Esophagus mucosa (tissue), 1 donor: Measurements from ENCODE around the gene RC3H2. TPM values are rescaled to one million over a fixed set of nuclear protein-coding genes. Genes with fewer than 3 reads are reported as not detected.
A peak's percentile ranks its signal among the peaks of the same experiment; 100 is the strongest.
"Not testable (repeated sequence)": the region's sequence is repeated elsewhere in the genome, so short reads cannot be mapped to it uniquely, and the experiment has no call there.

Source experiments
- ATAC-seq: fragments of 200-7000 bp; cut with Tn5 transposase; one replicate; pipeline ENCODE4 v1.9.1; 2020
- total RNA-seq: library from RNA; stranded (reverse); gene quantifications from one replicate; pipeline ENCODE4 v1.2.4, GENCODE V29; 2023
- donor health status: DM: yes; HTN: yes; CAD: no.

RC3H2 gene
- total RNA-seq, 1 donor from 2014 or later, result 31.3 TPM

GRCh38 chr9:122838441-122838840, 66.7 kb downstream of the RC3H2 start:
- ATAC-seq, result not testable (repeated sequence)

DNA sequence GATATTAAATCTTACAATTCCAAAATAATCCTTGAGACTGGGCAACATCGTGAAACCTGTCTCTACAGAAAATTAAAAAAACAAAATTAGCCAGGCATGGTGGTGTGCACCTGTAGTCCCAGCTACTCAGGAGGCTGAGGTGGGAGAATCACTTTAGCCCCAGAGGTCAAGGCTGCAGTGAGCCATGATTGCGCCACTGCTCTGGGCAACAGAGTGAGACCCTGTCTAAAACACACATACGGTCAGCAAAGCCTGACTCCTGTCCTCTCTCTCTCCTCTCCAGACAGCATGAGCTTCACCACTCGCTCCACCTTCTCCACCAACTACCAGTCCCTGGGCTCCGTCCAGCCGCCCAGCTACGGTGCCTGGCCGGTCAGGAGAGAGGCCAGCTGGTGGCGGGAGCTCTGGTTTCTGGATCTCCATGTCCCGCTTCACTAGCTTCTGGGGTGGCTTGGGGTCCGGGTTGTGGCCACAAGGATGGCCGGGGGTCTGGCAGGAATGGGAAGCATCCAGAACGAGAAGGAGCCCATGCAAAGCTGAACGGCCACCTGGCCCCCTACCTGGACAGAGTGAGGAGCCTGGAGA, 67.8 kb downstream of the RC3H2 start:
- ATAC-seq, result no peak

DNA sequence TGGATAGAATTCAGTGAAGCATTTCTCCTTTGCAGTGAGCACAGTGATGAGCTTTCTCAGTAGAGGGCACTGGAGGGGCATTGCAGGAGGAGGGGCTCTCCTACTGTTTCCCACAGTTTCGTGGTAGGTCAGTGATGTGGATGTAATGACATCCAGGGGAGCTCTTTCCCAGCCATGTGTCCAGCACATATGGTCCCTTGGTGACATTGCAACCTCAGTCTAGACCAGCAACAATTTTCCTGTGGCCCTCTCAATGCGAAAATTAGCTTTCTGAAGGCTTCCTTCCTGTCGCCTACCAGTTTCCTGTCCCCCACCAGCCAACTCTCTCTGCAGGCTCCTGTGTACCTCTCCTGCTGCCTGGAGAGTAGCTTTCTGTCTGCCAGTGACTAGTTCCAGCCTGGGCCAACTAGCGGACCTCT, 69.8 kb downstream of the RC3H2 start:
- no peak for ATAC-seq

- no peak for ATAC-seq
Observed at GRCh38 chr9:122832194-122832593, 73.0 kb downstream of the RC3H2 start.

DNA sequence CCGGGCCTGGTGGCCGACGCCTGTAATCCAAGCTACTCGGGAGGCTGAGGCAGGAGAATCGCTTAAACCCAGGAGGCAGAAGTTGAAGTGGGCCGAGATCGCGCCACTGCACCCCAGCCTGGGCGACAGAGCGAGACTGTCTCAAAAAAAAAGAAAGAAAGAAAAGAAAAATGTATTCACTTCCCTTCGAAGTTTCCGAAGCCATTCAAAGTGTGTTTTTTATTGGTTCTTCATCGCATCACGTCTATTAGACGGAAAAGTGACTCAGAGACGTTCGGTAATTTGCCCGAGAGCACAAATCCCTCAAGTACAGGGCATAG, 76.2 kb downstream of the RC3H2 start:
- ATAC-seq, result not testable (repeated sequence)

DNA sequence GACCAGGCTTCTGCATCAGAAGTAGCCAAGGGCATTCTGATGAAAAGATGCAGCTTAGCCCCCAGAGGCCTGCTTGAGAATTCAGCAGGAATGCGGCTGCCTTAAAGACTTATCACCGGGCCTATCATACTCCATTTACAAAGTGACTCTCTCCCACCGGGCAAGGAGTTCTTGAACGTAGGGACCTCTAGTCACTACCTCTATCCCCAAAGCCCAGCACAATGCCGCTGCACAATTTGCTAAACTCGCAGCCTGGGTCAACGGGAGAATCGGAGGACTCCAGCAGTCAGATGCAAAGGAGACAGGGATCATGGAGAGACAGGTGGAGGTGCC, 77.4 kb downstream of the RC3H2 start:
- ATAC-seq, result peak; percentile 7

DNA sequence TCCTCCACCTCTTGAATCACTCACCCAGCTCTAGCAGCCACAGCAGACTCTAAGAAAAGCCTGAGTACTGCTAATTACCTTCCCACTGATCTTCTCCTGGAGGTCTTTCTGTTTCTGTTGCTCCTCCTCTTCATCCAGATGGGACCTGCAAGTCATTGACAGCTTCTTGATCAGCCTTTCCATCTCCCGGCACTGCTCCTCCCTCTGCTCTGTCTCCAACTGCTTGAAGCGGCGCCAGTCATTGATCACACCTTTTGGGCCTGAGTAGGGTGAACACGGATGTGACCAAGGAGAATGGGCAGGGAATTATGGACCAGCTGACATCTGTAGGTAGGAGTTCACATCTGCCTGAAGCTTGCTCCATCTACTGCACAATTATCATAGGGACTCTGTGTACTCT, 82.2 kb downstream of the RC3H2 start:
- no peak for ATAC-seq

- no peak for ATAC-seq
Observed at GRCh38 chr9:122822056-122822455, 83.1 kb downstream of the RC3H2 start.

- peak; percentile 37 for ATAC-seq
Observed at GRCh38 chr9:122821278-122821943, 83.7 kb downstream of the RC3H2 start.

DNA sequence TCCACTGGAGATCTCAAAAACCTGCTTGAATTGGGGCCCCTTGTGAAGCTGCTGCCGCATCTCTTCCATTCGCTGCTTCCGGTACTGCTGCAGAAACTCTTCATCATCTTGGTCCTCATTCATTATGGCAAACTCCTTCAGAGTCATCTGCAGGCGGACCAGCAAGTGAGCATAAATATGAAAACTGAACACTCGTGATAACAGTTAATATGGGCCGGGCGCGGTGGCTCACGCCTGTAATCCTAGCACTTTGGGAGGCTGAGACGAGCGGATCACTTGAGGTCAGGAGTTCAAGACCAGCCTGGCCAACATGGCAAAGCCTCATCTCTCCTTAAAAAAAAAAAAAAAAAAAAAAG, 84.7 kb downstream of the RC3H2 start:
- no peak for ATAC-seq

DNA sequence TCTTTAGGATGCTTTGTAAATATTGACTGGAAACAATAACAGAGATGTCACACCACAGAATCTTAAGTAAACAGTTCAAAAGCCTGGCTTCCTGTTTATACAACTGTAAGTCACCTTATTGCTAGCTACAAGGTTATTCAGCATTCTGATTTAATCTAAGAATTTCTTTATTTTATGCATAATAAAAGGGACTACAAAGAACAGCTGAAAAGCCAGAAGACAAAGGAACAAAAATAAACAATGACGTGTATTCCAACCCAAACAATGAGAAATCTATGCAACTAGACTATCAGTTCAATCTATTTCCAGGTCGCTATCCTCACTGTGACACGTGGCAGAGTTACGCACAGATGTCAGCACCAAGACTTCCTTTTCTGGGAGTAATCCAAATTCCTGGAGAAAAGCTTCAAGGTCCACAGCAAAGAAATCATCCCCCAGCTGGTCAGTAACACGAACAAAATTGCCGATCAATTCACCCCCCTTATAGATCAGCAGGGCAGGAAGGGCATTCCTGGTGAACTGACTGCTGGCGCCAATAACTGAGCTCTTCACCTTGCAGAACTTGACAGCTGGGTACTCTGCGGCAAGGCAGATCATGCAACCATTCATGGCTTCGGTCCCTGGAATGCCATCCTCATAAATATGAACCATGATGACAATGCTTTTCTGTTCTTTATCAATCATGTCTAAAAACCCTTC, 85.2 kb downstream of the RC3H2 start:
- ATAC-seq, result no peak

DNA sequence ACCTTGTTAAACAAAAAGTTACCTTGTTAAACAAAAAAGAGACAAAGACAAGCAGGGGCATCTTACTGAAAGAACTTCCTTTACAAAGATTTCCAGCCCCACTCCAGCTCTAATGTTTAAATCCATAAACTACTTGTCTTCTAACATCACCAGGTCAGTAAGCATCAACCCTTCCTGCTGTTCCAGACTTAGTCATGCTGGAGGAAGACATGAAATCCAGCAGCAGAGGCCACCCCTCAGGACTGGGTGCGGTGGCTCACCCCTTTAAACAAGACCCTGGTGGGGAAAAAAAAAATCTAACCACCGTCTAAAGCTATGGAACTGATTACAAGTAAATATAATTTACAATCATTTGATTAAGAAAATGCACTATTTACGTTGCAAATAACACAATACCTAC, 85.8 kb downstream of the RC3H2 start:
- ATAC-seq, result no peak

DNA sequence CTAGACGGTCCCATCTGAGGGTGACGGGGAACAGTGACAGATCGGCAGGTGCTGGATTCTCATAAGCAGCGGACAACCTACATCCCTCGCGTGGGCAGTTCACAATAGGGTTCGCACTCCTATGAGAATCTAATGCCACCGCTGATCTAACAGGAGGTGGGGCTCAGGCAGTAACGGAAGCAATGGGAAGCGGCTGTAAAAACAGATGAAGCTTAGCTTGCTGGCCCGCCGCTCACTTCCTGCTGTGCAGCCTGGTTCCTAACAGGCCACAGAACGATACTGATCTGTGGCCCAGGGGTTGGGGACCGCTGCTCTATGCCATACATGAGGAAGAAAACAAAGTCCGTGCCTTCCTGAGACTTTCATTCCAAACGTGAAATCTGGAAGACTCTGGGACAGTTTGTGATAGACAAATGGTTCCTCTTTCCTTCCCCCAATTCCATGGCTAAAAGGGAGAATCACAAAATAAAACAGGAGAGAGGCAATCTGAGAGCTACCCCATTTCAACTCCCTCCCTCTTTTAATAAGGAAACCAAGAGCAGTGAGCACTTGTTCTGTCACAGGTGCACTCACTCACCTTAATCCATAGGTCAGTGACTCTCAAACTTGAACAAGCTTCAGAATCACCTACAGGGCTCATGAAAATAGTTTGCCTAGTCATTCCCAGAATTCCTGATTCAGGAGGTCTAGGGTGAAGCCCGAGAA, 88.8 kb downstream of the RC3H2 start:
- peak; percentile 56 for ATAC-seq

- ATAC-seq, result peak; percentile 73
Observed at GRCh38 chr9:122815544-122815943, 89.6 kb downstream of the RC3H2 start.

- ATAC-seq, result no peak
Observed at GRCh38 chr9:122814545-122814944, 90.6 kb downstream of the RC3H2 start.

DNA sequence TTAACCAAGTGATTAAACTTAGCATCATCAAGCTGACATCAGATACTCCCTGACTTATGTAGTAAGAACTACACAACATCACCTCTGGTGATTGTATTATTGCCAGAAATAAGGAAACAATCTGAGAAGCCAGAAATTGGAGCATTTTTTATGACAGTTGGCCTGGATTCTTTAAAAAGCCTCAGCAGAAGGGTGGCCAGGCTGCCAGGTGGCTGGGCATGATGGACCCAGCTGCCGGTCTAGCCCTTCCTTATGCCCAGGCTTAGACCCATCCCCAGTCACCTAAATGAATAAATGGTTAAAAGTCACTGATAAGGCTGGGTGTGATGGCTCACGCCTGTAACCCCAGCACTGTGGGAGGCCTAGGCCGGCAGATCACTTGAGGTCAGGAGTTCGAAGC, 92.4 kb downstream of the RC3H2 start:
- ATAC-seq, result no peak

- ATAC-seq, result peak; percentile 89
Observed at GRCh38 chr9:122810306-122810946, 94.7 kb downstream of the RC3H2 start.

DNA sequence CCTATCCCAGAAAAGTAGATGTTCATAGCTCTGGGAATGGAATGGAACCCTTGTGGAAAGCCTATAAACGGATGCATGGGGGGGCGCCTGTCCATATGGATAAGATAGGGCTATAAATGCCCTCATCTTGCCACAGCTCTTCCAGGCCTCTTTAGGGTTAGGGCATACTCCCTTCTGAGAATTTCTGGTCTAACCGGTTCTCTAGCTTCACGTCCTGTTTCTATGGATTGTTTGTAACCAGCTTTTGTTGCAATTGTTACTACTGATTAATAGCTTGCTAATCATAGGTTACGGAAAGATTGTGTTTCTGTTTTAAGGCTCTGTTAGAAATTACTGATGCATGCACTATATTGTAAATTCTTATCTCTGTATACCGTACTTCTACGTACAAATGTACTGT, 95.9 kb downstream of the RC3H2 start:
- not testable (repeated sequence) for ATAC-seq

DNA sequence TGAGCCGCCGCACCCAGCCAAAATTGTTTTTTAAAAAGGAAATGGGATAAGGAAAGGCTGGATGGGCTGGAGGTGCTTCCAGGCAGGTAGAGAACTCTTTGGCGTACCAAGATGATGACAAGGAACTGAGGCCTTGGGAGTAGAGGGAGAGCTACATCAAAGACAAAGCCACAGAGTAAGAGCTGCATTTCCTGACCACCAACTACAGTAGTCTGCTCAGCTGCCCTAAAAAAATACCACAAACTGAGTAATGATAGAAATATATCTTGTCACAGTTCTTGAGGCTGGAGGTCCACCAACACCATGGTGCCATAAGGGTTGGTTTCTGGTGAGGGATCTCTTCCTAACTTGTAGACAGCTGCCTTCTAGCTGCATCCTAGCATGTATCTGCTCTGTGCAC, 97.0 kb downstream of the RC3H2 start:
- no peak for ATAC-seq

GRCh38 chr9:122807271-122807900, 97.8 kb downstream of the RC3H2 start:
- ATAC-seq, result no peak

DNA sequence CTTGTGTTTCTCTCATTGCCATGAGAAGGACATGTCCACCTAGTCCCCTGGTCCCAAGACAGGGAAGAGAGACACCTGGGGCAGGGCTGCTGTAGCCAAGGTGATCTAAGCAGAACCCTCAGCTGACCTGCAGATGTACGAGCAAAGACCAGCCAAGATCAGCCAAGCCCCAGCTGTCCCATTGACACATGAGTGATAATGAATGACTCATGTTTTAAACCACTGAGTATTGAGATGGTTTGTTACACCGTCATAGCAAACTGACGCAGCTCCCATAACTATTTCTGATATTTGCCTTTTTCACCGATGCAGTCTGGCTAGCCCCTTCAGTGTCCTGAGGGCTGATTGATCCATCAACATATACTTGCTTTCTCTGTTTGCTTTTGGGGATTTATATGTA, 98.5 kb downstream of the RC3H2 start:
- ATAC-seq, result no peak
